BLaER1 (cell line): ENCODE results near the gene CUL7.
A peak's percentile ranks its signal among the peaks of the same experiment; 100 is the strongest.

Source experiments
- H3K27ac ChIP-seq: shearing (Covaris generic); formaldehyde crosslinking; 2 replicates; pipeline ENCODE4 v1.8.1; 2022
- H3K27me3 ChIP-seq: shearing (Covaris generic); formaldehyde crosslinking; 2 replicates; pipeline ENCODE4 v1.8.1; 2022
- H3K36me3 ChIP-seq: shearing (Covaris generic); formaldehyde crosslinking; 2 replicates; pipeline ENCODE4 v1.8.1; 2022
- H3K4me1 ChIP-seq: shearing (Covaris generic); formaldehyde crosslinking; 2 replicates; pipeline ENCODE4 v1.8.1; 2022
- H3K4me2 ChIP-seq: shearing (Covaris generic); formaldehyde crosslinking; 2 replicates; pipeline ENCODE4 v1.8.1; 2022
- H3K4me3 ChIP-seq: shearing (Covaris generic); formaldehyde crosslinking; 2 replicates; pipeline ENCODE4 v1.8.1; 2022
- H3K9ac ChIP-seq: shearing (Covaris generic); formaldehyde crosslinking; 2 replicates; pipeline ENCODE4 v1.8.1; 2022
- H3K9me3 ChIP-seq: shearing (Covaris generic); formaldehyde crosslinking; 2 replicates; pipeline ENCODE4 v1.8.1; 2022
- H4K20me1 ChIP-seq: shearing (Covaris generic); formaldehyde crosslinking; 2 replicates; pipeline ENCODE4 v1.8.1; 2022
- Cebpa-rat ChIP-seq: shearing (Covaris generic); IDR thresholded peaks from 2 replicates; pipeline ENCODE4 v1.8.1; 2022

The CUL7 gene

DNA sequence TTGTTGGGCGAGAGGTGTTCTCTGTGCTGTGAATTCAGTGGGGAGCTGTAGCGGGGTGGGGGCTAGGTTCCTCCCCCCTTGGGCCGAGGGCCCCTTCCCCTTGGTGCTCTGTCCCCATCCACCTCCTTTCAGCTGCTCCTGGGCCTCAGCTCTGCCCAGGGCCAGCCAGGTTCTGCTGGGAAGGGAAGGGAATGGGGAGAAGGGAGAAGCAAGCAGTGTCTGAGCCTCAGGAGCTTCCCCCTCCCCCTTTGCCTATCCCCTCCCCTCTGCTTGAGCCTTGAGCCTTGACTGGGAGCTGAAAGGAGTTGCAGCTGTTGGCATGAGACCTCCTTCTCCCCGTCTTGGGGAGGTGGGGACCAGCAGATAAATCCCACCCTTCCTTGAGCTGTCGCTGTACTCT is 32.8 kb downstream of the CUL7 start:
- Histone ChIP-seq H3K4me3 (peak overlapping the region; percentile 85), H3K4me2 (peak overlapping the region; percentile 79), H4K20me1 (peaks cover 39% of the 10 kb centered on the region), H3K27me3 (no peaks in the 10 kb centered on the region), H3K9me3 (no peaks in the 10 kb centered on the region), H3K27ac (peak overlapping the region; percentile 63), H3K4me1 (peaks cover 41% of the 10 kb centered on the region), H3K36me3 (peaks cover 65% of the 10 kb centered on the region), H3K9ac (no peak overlapping the region)
- TF ChIP-seq Cebpa-rat: no peak

DNA sequence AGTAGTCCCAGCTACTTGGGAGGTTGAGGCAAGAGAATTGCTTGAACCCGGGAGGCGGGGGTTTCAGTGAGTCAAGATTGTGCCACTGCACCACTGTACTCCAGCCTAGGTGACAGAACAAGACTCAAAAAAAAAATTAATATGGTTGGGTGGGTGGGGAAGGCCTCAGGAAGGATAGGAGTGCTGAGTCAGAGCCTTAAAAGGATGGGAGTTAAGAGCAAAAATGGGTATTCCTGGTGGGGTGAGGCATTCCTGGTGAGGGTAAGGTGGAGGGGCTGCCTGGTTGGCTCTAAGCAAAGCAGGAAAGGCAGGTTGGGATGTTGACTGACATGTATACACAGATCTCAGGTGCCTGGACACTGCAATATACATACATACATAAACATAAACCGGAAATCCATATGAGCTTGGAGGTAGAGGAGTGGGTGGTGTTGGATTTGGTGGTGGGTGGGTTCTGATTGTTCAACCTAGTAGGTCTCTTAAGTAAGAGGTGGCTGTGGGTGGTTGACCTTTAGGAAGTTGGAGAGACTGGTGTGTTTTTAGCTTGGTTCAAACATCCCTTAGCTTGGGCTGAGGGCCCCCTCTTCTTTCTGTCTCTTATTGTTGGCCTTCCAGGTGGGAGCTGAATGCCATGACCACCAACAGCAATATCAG is 33.5 kb downstream of the CUL7 start:
- no peak overlapping the region for H3K27ac ChIP-seq
- H3K27me3 ChIP-seq: no peaks in the 10 kb centered on the region
- no peaks in the 10 kb centered on the region for H3K9me3 ChIP-seq
- H3K9ac ChIP-seq: no peak overlapping the region
- H4K20me1 ChIP-seq: peaks cover 45% of the 10 kb centered on the region
- TF ChIP-seq Cebpa-rat: no peak
- peaks cover 58% of the 10 kb centered on the region for H3K36me3 ChIP-seq
- peaks cover 48% of the 10 kb centered on the region for H3K4me1 ChIP-seq
- H3K4me3 ChIP-seq: no peak overlapping the region
- no peak overlapping the region for H3K4me2 ChIP-seq

DNA sequence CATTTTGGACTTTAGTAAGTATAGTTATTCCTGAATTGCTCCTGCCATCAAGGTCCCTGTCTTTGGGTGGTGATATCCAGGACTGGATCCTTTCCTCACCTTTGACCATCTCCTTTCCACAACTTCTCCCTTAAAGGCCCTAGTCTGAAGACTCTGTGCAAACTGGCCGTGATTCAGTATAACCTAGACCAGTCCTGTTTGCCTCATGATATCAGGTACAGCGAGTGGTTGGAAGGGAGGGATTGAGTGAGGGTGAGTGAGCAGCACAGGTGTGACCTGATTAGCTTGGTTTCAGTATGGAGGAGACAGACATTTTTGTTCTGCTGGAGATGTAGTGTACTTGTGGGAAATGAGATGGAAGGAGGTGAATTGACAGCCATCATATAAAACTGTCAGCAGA is 34.5 kb downstream of the CUL7 start:
- Histone ChIP-seq H3K27ac (no peak overlapping the region), H3K4me2 (no peak overlapping the region), H4K20me1 (peaks cover 44% of the 10 kb centered on the region), H3K9ac (no peak overlapping the region), H3K4me1 (peaks cover 55% of the 10 kb centered on the region), H3K36me3 (peaks cover 48% of the 10 kb centered on the region), H3K9me3 (no peaks in the 10 kb centered on the region), H3K27me3 (no peaks in the 10 kb centered on the region), H3K4me3 (no peak overlapping the region)
- TF ChIP-seq Cebpa-rat: no peak

DNA sequence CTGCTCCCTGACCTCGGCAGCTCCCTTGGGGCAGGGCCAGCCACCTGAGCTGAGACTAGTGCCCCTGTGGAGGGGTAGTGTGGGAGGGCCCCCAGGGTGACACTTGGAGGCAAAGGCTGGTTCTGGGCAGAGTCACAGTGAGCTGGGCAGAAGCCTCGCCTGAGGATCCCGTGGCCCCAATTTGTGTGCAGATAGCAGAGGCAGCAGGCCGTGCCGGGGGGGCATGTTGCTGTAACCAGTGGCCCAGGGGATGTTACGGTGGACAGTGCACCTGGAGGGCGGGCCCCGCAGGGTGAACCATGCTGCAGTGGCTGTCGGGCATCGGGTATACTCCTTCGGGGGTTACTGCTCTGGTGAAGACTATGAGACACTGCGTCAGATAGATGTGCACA is 36.7 kb downstream of the CUL7 start:
- no peak for TF ChIP-seq Cebpa-rat
- Histone ChIP-seq H3K4me1 (peaks cover 58% of the 10 kb centered on the region), H3K9ac (peak overlapping the region; percentile 67), H4K20me1 (peaks cover 55% of the 10 kb centered on the region), H3K27ac (peak overlapping the region; percentile 58), H3K27me3 (no peaks in the 10 kb centered on the region), H3K9me3 (no peaks in the 10 kb centered on the region), H3K4me3 (no peak overlapping the region), H3K4me2 (peak overlapping the region; percentile 97), H3K36me3 (peaks cover 50% of the 10 kb centered on the region)

DNA sequence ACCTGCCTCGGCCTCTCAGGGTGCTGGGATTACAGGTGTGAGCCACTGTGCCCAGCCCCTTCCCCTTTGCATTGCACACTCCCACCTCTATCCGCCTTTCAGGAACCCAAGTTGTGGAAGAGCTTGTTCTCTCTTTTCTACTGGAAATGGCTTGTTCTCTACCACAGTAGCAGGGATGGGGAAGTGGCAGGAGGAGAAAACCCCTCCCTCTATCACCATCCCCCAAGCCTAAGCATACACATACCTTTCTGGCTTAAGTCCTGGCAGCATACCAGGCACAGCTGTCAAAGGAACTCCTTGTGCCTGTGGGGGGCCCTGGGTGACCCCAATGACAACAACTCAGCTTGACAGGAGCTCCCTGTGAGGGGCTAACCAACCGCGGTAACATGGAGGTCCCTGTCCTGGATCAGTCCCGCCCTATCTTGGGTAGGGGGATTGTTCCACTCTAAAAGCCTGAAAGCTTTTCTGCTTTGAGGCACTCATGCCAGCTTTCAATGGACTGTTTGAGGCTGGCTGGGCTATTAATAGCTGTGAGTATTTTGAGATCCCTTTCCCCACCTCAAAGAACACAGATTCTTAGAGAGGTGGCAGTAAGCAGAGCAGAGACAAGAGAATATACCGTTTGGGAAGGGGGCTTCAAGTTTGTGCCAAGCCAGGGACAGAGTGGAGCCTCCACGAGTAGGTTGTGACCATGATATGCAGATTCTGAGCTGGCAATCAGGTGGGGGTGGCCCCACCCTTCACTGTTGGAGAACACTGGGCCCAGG is 37.3 kb downstream of the CUL7 start:
- TF ChIP-seq Cebpa-rat: no peak
- Histone ChIP-seq H4K20me1 (peaks cover 61% of the 10 kb centered on the region), H3K4me3 (peak overlapping the region; percentile 17), H3K4me1 (peaks cover 62% of the 10 kb centered on the region), H3K4me2 (peak overlapping the region; percentile 97), H3K9me3 (no peaks in the 10 kb centered on the region), H3K27me3 (no peaks in the 10 kb centered on the region), H3K9ac (peak overlapping the region; percentile 67), H3K27ac (peak overlapping the region; percentile 58), H3K36me3 (peaks cover 56% of the 10 kb centered on the region)

DNA sequence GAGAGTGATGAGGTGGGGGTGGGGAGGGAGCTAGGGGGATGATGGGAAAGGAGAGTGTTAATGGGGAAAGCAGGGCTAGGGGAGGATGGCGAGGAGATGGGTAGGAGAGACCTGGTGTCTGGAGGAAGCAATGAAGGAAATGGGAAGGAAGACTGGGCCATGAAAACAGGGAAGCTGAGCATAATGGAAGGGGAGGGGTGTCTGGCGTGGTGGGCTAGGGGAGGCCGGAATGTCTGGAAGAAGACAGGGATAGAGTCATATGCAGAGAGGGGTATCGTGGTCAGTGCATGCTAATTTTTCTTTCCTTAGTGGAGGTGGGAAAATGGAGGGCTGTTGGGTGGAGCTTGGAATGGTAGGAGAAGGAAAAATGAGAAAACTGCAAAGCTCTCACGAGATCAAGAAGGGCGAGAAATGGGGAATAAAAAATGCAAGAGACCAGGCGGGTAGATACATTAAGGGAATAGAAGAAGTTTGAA is 39.2 kb downstream of the CUL7 start:
- no peaks in the 10 kb centered on the region for H3K27me3 ChIP-seq
- no peaks in the 10 kb centered on the region for H3K9me3 ChIP-seq
- TF ChIP-seq Cebpa-rat: no peak
- H3K9ac ChIP-seq: peak overlapping the region; percentile 86
- H4K20me1 ChIP-seq: peaks cover 66% of the 10 kb centered on the region
- peak overlapping the region; percentile 79 for H3K27ac ChIP-seq
- peaks cover 60% of the 10 kb centered on the region for H3K36me3 ChIP-seq
- peak overlapping the region; percentile 84 for H3K4me3 ChIP-seq
- H3K4me2 ChIP-seq: peak overlapping the region; percentile 97
- H3K4me1 ChIP-seq: peaks cover 51% of the 10 kb centered on the region

DNA sequence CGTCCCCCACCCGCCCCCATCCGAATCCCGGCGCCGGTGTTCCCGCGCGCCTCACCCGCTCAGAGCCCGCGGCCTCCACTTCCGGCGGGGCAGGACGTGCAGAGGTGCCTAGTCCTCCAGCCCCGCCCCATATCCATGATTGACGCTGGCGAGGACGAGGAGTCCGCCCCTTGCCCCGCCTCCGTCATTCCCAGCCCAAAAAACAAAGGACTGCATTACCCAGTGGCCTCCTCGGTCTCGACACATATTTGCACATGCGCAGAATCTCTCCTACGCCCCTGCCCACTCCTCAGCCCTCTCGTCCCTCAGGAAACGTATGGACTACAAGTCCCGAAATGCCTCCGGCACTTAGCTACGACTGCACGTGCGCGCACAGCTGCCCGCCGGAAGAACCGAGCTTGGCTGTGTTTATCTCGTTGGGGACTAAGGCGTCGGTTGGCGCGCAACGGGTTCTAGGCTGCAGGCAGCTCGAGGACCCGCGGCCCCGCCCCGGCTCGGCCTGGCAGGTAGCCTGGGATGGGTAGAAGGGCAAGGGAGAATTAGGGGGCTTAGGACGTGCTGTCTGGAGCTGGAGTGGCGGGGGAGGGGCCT is 39.7 kb downstream of the CUL7 start, which contains the start of the genes KLHDC3 and MEA1:
TSS of gene KLHDC3 (plus strand) at position 407 of the 591 bp plus-strand sequence. CDS start 2,944 bp downstream, outside the sequence.
TSS of gene MEA1 (minus strand) at position 104 of the 591 bp plus-strand sequence. CDS start 133 bp downstream, outside the sequence.
- TF ChIP-seq Cebpa-rat: no peak
- H3K27ac ChIP-seq: peak within 1 kb of the TSS; percentile 79
- H3K36me3 ChIP-seq: peaks cover 60% of the 10 kb centered on the region
- H3K9me3 ChIP-seq: no peaks in the 10 kb centered on the region
- H4K20me1 ChIP-seq: peaks cover 66% of the 10 kb centered on the region
- peak within 1 kb of the TSS; percentile 97 for H3K4me2 ChIP-seq
- peaks cover 51% of the 10 kb centered on the region for H3K4me1 ChIP-seq
- no peaks in the 10 kb centered on the region for H3K27me3 ChIP-seq
- peak within 1 kb of the TSS; percentile 86 for H3K9ac ChIP-seq
- H3K4me3 ChIP-seq: peak within 1 kb of the TSS; percentile 84

DNA sequence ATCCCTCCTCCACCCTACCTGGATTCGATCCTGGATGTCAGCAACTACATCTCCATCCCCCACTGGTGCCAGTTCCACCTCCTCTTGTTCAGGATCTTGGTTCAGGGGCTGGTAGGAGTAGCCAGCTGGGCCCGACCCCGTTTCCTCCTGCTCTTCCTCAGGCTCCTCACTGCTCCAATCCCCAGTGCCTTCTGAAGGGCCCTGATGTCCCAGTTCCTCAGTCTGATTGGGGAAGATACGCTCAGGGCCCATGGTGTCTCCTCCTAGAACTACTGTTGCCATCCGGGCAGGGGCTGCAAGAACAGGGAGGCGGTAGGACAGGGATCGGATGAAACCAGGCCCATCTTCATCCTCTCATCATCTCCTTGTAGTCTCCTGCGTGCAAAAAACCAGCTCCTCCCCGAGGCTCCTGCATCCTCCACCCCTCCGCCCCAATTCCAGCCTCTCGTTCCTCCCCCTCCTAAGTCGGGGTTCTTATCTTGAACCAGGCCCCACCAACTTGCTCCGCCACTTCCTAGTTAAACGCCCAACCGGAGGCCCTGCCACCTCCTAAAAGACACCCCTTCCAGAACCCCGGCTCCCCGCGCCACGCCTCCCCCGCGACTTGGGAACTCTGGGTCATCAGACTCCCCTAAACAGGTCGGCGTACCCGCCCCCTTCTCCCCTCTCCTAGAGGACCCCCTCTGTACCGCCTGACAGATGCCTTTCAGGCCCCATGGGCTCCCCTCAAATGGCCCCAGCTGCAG is 40.4 kb downstream of the CUL7 start:
- no peaks in the 10 kb centered on the region for H3K9me3 ChIP-seq
- peaks cover 60% of the 10 kb centered on the region for H3K36me3 ChIP-seq
- TF ChIP-seq Cebpa-rat: no peak
- H3K4me1 ChIP-seq: peaks cover 51% of the 10 kb centered on the region
- peak overlapping the region; percentile 85 for H3K9ac ChIP-seq
- H3K4me2 ChIP-seq: peak overlapping the region; percentile 97
- H3K4me3 ChIP-seq: peak overlapping the region; percentile 84
- no peaks in the 10 kb centered on the region for H3K27me3 ChIP-seq
- H3K27ac ChIP-seq: peak overlapping the region; percentile 71
- peaks cover 65% of the 10 kb centered on the region for H4K20me1 ChIP-seq

DNA sequence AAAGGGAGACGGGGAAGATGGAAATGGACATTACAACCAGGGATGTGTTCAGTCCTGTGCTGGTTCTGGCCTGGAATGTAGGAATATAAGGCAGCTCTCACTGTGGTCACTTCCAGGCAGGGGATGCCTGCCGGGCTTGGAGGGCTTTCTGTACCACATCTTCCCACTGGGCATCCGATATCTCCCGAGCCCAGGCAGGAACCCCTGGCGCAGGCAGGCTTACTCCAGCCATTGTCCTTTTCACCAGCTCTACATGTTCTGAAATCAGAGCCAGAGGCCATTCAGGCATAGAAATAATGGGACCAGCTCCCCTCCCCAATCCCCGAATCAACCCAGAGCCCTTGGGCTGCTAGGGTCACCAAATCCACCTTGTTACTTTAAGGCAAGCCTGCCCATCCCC is 41.3 kb downstream of the CUL7 start:
- Histone ChIP-seq H3K4me2 (peak overlapping the region; percentile 97), H3K9me3 (no peaks in the 10 kb centered on the region), H3K9ac (peak overlapping the region; percentile 85), H4K20me1 (peaks cover 56% of the 10 kb centered on the region), H3K4me1 (peaks cover 45% of the 10 kb centered on the region), H3K27ac (peak overlapping the region; percentile 71; the same call in 1 of the 2 replicates), H3K27me3 (no peaks in the 10 kb centered on the region), H3K4me3 (peak overlapping the region; percentile 84), H3K36me3 (peaks cover 60% of the 10 kb centered on the region)
- no peak for TF ChIP-seq Cebpa-rat
